Measurements from ENCODE around the gene WRNIP1.

The WRNIP1 gene

DNA sequence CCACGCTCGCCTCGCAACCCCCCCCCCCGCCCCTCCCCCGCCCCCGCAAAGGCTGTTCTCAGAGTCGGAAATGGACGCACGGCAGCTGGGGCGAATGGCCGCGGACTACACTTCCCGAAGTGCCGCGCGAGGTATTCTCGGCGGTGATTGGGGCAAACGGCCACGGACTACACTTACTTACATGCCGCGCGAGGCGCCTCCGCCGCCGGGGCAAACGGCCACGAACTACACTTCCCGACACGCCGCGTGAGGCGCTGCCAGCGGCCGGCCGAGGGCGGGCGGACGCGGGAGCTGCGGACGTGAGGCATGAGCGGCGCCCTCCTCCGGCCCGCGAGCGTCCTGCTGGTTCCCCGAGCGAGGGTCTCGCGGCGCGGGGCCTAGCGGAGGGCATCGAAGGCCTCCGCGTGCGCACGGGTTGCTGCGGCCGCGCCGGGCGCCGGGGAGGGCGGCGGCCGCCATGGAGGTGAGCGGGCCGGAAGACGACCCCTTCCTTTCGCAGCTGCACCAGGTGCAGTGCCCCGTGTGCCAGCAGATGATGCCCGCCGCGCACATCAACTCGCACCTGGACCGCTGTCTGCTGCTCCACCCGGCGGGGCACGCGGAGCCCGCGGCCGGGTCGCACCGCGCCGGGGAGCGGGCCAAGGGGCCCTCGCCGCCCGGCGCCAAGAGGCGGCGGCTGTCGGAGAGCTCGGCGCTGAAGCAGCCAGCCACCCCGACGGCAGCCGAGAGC, at the start of gene WRNIP1:
WRNIP1 (plus strand) TSS at position 228 of the 730 bp plus-strand sequence; CDS start at position 458, 230 bp downstream.
- H3K4me3 ChIP-seq (ENCODE audit: low read depth, low read length) = peak within 1 kb of the TSS; percentile 85
- DNase-seq (ENCODE audit: low read depth) = peak; percentile 97
- TF ChIP-seq, protein P1, sequence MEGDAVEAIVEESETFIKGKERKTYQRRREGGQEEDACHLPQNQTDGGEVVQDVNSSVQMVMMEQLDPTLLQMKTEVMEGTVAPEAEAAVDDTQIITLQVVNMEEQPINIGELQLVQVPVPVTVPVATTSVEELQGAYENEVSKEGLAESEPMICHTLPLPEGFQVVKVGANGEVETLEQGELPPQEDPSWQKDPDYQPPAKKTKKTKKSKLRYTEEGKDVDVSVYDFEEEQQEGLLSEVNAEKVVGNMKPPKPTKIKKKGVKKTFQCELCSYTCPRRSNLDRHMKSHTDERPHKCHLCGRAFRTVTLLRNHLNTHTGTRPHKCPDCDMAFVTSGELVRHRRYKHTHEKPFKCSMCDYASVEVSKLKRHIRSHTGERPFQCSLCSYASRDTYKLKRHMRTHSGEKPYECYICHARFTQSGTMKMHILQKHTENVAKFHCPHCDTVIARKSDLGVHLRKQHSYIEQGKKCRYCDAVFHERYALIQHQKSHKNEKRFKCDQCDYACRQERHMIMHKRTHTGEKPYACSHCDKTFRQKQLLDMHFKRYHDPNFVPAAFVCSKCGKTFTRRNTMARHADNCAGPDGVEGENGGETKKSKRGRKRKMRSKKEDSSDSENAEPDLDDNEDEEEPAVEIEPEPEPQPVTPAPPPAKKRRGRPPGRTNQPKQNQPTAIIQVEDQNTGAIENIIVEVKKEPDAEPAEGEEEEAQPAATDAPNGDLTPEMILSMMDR (IDR thresholded peaks at IDR 0.05; ENCODE audit: control insufficient read depth, extremely low read depth, insufficient read depth) = peak; percentile 72

DNA sequence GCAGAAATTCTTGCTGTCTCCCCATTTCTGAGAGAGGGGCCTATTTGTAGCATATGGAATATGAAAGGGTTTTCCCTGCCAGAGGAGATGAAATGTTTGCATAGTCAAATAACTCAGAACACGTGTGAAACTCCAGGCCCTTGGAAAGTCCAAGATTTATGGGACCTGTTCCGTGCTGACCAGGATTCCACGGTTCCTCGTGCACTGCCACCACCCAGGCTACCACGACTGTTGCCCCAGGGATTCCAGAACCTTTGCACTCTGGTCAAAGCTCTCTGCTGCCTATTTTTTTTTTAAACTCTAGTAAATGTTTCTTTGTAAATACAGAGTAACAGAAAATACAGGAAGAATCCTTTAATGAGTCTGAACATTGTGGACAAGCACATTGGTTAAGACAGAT, 49.5 kb upstream of the WRNIP1 start:
- no peak for DNase-seq (ENCODE audit: low read depth)
- H3K4me3 ChIP-seq (ENCODE audit: low read depth, low read length) = no peak overlapping the region
- TF ChIP-seq, protein P1 (IDR thresholded peaks at IDR 0.05; ENCODE audit: control insufficient read depth, extremely low read depth, insufficient read depth) = no peak

DNA sequence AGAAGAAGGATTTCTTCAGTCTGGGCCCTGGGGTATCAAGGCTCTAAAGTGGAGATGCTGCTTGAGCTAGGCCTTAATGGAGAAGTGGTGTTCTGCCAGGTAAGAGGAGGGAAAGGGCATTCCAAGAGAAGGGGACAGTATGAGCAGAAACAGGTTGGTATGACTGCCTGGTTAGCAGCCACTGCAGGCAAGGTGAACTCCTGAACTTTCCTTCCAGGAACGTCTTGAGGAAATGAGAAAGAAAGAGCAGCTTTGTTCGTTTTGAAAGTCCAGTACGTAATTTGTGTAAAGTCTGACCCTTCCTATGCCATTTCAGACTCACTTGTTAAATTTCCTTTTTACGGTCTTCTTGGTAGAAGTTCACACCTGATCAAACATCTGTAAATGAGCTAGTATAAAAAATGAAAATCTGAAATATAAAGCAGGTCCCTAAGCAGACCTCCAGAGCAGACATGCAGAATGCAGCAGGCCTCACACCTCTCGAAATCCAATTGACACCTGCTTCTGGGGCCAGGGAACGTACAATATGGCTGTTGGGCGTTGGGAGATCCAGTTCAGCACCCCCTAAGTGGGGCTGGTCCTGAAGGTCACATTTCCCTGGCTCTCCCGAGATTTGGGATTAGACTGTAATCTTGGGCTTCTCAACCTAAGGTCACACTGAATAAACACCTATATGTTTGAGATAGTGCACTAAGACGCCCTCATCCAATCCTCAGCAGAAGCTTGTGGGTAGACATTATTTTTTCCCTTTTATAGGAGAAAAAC, 48.1 kb upstream of the WRNIP1 start:
- no peak for DNase-seq (ENCODE audit: low read depth)
- TF ChIP-seq, protein P1 (IDR thresholded peaks at IDR 0.05; ENCODE audit: control insufficient read depth, extremely low read depth, insufficient read depth) = no peak
- no peak overlapping the region for H3K4me3 ChIP-seq (ENCODE audit: low read depth, low read length)

DNA sequence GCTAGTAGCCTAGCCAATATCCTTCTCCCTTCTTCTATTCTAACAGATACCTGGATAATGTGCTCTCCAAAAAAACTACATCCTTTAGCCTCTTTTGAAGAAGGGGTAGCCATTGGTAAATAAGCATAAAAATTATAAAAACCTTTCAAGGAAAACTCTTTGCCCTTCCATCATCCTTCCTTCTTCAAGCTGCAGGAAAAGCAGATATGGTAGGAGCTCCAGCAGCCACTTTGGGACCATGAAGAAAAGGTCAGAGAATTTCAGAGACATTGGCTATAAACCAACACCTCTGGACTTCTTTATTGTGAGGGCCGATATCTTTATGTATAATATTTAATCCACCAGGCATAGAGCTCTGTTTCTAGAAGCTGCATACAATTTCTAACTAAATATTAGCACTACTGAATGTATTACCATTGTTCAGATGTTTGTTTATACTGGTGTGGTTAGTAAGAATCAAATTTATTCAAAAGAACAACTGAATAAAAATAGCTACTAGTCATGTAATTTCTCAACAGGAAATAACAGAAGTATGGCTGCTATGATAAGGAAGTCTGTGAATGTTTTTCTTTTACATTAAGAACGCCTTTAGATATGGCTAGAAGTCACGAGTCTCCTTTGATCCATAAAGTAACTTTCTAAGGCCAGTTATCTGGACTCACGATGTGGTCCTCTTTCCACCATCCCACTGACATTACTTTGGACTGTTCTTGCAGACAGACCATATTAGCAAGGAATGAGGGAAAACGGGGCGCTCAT, 46.7 kb upstream of the WRNIP1 start:
- TF ChIP-seq, protein P1 (IDR thresholded peaks at IDR 0.05; ENCODE audit: control insufficient read depth, extremely low read depth, insufficient read depth) = no peak
- H3K4me3 ChIP-seq (ENCODE audit: low read depth, low read length) = no peak overlapping the region
- no peak for DNase-seq (ENCODE audit: low read depth)

DNA sequence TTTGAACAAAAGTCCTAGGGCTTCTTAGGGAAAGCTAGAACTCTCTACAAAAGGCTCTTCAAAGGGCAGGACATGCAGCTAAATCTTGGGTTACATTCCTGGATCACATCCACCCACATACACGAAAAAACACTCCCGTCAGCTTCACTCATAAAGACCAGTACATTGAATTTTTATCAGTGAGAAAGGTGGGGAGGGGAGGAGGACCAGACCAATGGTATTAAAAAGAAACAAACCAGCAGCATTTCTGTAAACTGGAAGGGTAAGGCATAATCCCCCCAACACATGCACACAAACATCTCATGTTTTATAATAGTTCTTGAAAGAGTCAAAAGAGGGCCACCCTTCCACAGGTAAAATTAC, 46.1 kb upstream of the WRNIP1 start:
- no peak overlapping the region for H3K4me3 ChIP-seq (ENCODE audit: low read depth, low read length)
- TF ChIP-seq, protein P1 (IDR thresholded peaks at IDR 0.05; ENCODE audit: control insufficient read depth, extremely low read depth, insufficient read depth) = no peak
- no peak for DNase-seq (ENCODE audit: low read depth)

DNA sequence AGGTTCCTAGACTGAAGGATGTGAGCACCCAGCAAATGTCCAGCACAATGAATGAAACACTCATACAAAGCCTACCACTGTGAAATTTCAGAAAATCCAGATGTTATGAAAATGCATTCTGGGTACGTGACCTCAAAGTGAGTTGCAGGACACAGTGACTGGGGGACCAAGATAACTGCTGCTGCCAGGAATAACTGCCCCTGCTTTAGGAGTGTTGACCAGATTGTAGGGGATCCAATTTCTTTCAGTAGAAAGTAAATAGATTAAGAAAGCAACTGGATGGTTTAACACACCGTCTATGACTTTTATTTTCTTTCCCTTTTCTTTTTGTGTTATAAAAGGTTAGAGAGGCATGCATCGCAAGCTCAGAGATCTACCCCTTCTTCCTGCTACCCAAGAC, 44.0 kb upstream of the WRNIP1 start:
- TF ChIP-seq, protein P1 (IDR thresholded peaks at IDR 0.05; ENCODE audit: control insufficient read depth, extremely low read depth, insufficient read depth) = no peak
- H3K4me3 ChIP-seq (ENCODE audit: low read depth, low read length) = no peak overlapping the region
- no peak for DNase-seq (ENCODE audit: low read depth)
